ENCODE measurements around the gene PPP1R26.

Gene PPP1R26

GRCh38 chr9:135484460-135485277 is 5.1 kb downstream of the PPP1R26 start:
- TF ChIP-seq MYC (IDR thresholded peaks at IDR 0.05; ENCODE audit: low read depth, low read length) (no peak), POLR2A (IDR thresholded peaks at IDR 0.05; ENCODE audit: extremely low read depth, insufficient read length) (no peak), MAX (IDR thresholded peaks at IDR 0.05; ENCODE audit: low read depth, low read length) (no peak), CTCF (IDR thresholded peaks at IDR 0.05; ENCODE audit: low read depth, low read length) (no peak)
- H3K4me3 ChIP-seq (ENCODE audit: low read depth, low read length), result no peak overlapping the region
- no peak for DNase-seq (ENCODE audit: low read depth)

GRCh38 chr9:135485385-135485784 is 5.8 kb downstream of the PPP1R26 start:
- TF ChIP-seq MAX (IDR thresholded peaks at IDR 0.05; ENCODE audit: low read depth, low read length) (no peak), CTCF (IDR thresholded peaks at IDR 0.05; ENCODE audit: low read depth, low read length) (no peak), POLR2A (IDR thresholded peaks at IDR 0.05; ENCODE audit: extremely low read depth, insufficient read length) (no peak), MYC (IDR thresholded peaks at IDR 0.05; ENCODE audit: low read depth, low read length) (no peak)
- DNase-seq (ENCODE audit: low read depth), result no peak

GRCh38 chr9:135485832-135486231 is 6.2 kb downstream of the PPP1R26 start:
- H3K4me3 ChIP-seq (ENCODE audit: low read depth, low read length), result no peak overlapping the region
- DNase-seq (ENCODE audit: low read depth), result no peak
- TF ChIP-seq POLR2A (IDR thresholded peaks at IDR 0.05; ENCODE audit: extremely low read depth, insufficient read length) (no peak), MAX (IDR thresholded peaks at IDR 0.05; ENCODE audit: low read depth, low read length) (no peak), CTCF (IDR thresholded peaks at IDR 0.05; ENCODE audit: low read depth, low read length) (no peak), MYC (IDR thresholded peaks at IDR 0.05; ENCODE audit: low read depth, low read length) (no peak)

More at GRCh38 chr9:135485385-135485784, 5.8 kb downstream of the PPP1R26 start:
- no peak overlapping the region for H3K4me3 ChIP-seq (ENCODE audit: low read depth, low read length)

- no peak for TF ChIP-seq MAX (IDR thresholded peaks at IDR 0.05; ENCODE audit: low read depth, low read length)
- no peak for DNase-seq (ENCODE audit: low read depth)
- no peak overlapping the region for H3K4me3 ChIP-seq (ENCODE audit: low read depth, low read length)
Observed at GRCh38 chr9:135486267-135487065, 6.9 kb downstream of the PPP1R26 start.

GRCh38 chr9:135487281-135488012 is 7.9 kb downstream of the PPP1R26 start:
- no peak overlapping the region for H3K4me3 ChIP-seq (ENCODE audit: low read depth, low read length)
- TF ChIP-seq MYC (IDR thresholded peaks at IDR 0.05; ENCODE audit: low read depth, low read length), result no peak
- no peak for TF ChIP-seq MAX (IDR thresholded peaks at IDR 0.05; ENCODE audit: low read depth, low read length)
- TF ChIP-seq CTCF (IDR thresholded peaks at IDR 0.05; ENCODE audit: low read depth, low read length), result no peak
- no peak for TF ChIP-seq POLR2A (IDR thresholded peaks at IDR 0.05; ENCODE audit: extremely low read depth, insufficient read length)
- DNase-seq (ENCODE audit: low read depth), result no peak

Measured in NB4 (cell line).